HepG2 (cell line): ENCODE results near the gene ZBTB17. TPM values are rescaled to one million over a fixed set of nuclear protein-coding genes. Genes with fewer than 3 reads are reported as not detected.

Experiments
- BRCA1 ChIP-seq: sonication (generic); formaldehyde crosslinking; IDR thresholded peaks from 2 replicates; pipeline ENCODE4 v1.4.0; 2020; ENCODE audit warnings: missing genetic modification reagents
- DNMT3B ChIP-seq: conservative IDR thresholded peaks from 2 replicates; pipeline ENCODE4 v1.6.1; 2016; ENCODE audit warnings: missing biosample characterization, control low read depth
- DPF2 ChIP-seq: sonication (generic); formaldehyde crosslinking; IDR thresholded peaks from 2 replicates; pipeline ENCODE4 v1.4.0; 2020; ENCODE audit warnings: mild to moderate bottlenecking, low read depth, missing genetic modification reagents, borderline replicate concordance
- ELK4 ChIP-seq: sonication (generic); formaldehyde crosslinking; IDR thresholded peaks from 2 replicates; pipeline ENCODE4 v1.9.0; 2021; ENCODE audit warnings: missing genetic modification reagents, borderline replicate concordance
- GABPA ChIP-seq, 2 experiments: IDR thresholded peaks; 2 replicates each; pipeline ENCODE4 v1.6.1; 2011 to 2016; ENCODE audit warnings: low read depth in 2 of 2, low read length in 1 of 2, missing biosample characterization in 1 of 2, missing genetic modification characterization in 1 of 2
- GZF1 ChIP-seq: sonication (generic); formaldehyde crosslinking; IDR thresholded peaks from 2 replicates; pipeline ENCODE4 v1.5.1; 2020; ENCODE audit warnings: mild to moderate bottlenecking, missing genetic modification reagents
- HOXA3 ChIP-seq: sonication (generic); formaldehyde crosslinking; IDR thresholded peaks from 2 replicates; pipeline ENCODE4 v1.5.0; 2020; ENCODE audit warnings: missing genetic modification reagents
- IRF1 ChIP-seq: sonication (generic); formaldehyde crosslinking; IDR thresholded peaks from 2 replicates; pipeline ENCODE4 v1.4.0; 2020; ENCODE audit warnings: low read depth, mild to moderate bottlenecking, missing genetic modification reagents
- KDM3A ChIP-seq: IDR thresholded peaks from 2 replicates; pipeline ENCODE4 v1.6.1; 2018; ENCODE audit warnings: low read depth, missing compliant biosample characterization
- MATR3 ChIP-seq: sonication (generic); formaldehyde crosslinking; IDR thresholded peaks from 2 replicates; pipeline ENCODE4 v1.4.0; 2020; ENCODE audit warnings: missing genetic modification reagents
- MBNL3 ChIP-seq: fragments of 250-450 bp; sonication (Bioruptor Pico); conservative IDR thresholded peaks from 2 replicates; pipeline ENCODE4 v1.8.0; 2022; ENCODE audit warnings: mild to moderate bottlenecking, inconsistent platforms
- MXD4 ChIP-seq: IDR thresholded peaks from 2 replicates; pipeline ENCODE4 v1.6.1; 2016; ENCODE audit warnings: mild to moderate bottlenecking, missing biosample characterization, missing genetic modification reagents
- MYC ChIP-seq: sonication (generic); formaldehyde crosslinking; IDR thresholded peaks from 2 replicates; pipeline ENCODE4 v1.9.0; 2021; ENCODE audit warnings: missing genetic modification reagents, borderline replicate concordance
- NFE2L2 ChIP-seq: fragments of 150-350 bp; IDR thresholded peaks from 2 replicates; pipeline ENCODE4 v1.6.1; 2014; ENCODE audit warnings: low read length
- SMAD9 ChIP-seq: sonication (generic); formaldehyde crosslinking; IDR thresholded peaks from 2 replicates; pipeline ENCODE4 v1.5.1; 2020; ENCODE audit warnings: mild to moderate bottlenecking, missing genetic modification reagents
- TFDP1 ChIP-seq: IDR thresholded peaks from 2 replicates; pipeline ENCODE4 v1.6.1; 2016; ENCODE audit warnings: missing compliant biosample characterization, missing genetic modification reagents, borderline replicate concordance
- ZBTB1 ChIP-seq: sonication (generic); formaldehyde crosslinking; IDR thresholded peaks from 2 replicates; pipeline ENCODE4 v1.4.0; 2020; ENCODE audit warnings: missing genetic modification reagents, borderline replicate concordance
- ZBTB7B ChIP-seq: sonication (generic); formaldehyde crosslinking; IDR thresholded peaks from 2 replicates; pipeline ENCODE4 v1.4.0; 2020; ENCODE audit warnings: missing genetic modification reagents
- ZMYM2 ChIP-seq: sonication (generic); formaldehyde crosslinking; IDR thresholded peaks from 2 replicates; pipeline ENCODE4 v1.8.0; 2022; ENCODE audit warnings: mild to moderate bottlenecking, missing genetic modification reagents
- ZNF160 ChIP-seq: sonication (generic); formaldehyde crosslinking; IDR thresholded peaks from 2 replicates; pipeline ENCODE4 v1.8.0; 2022; ENCODE audit warnings: mild to moderate bottlenecking, inconsistent platforms, missing genetic modification reagents
- ZNF503 ChIP-seq: sonication (generic); formaldehyde crosslinking; IDR thresholded peaks from 2 replicates; pipeline ENCODE4 v1.4.0; 2020; ENCODE audit warnings: missing genetic modification reagents
- ZNF567 ChIP-seq: sonication (generic); formaldehyde crosslinking; IDR thresholded peaks from 2 replicates; pipeline ENCODE4 v1.8.1; 2023; ENCODE audit warnings: mild to moderate bottlenecking, missing genetic modification reagents, borderline replicate concordance
- ZNF619 ChIP-seq: sonication (generic); formaldehyde crosslinking; IDR thresholded peaks from 2 replicates; pipeline ENCODE4 v1.4.0; 2020; ENCODE audit warnings: mild to moderate bottlenecking, missing genetic modification reagents
- ZNF720 ChIP-seq: sonication (generic); formaldehyde crosslinking; IDR thresholded peaks from 2 replicates; pipeline ENCODE4 v1.4.0; 2020; ENCODE audit warnings: missing genetic modification reagents
- polyA plus RNA-seq, 8 experiments: library from polyadenylated mRNA; depleted of rRNA in 3 of 8; stranded (reverse) in 7 of 8; unstranded in 1 of 8; fragments of >200 nt; fragmentation: Illumina TruSeq in 4 of 8; extraction: Trizol in 4 of 8; gene quantifications; 2 replicates each; pipeline versions ENCODE4 v1.2.1 to v1.2.3, GENCODE V29; 2011 to 2016; ENCODE audit warnings: low read depth in 4 of 8, missing spikeins in 1 of 8, mixed read lengths in 1 of 8; ENCODE audit not compliant: insufficient read depth in 1 of 8
- total RNA-seq, 5 experiments: library from RNA; depleted of rRNA; stranded (reverse); fragments of >200 nt; fragmentation: Illumina TruSeq; extraction: Trizol; gene quantifications; 2 replicates each; pipeline ENCODE4 v1.2.3, GENCODE V29; 2016; ENCODE audit warnings: low read depth in 1 of 5
- TF ChIP-seq, protein P1 (sequence below): sonication (generic); formaldehyde crosslinking; IDR thresholded peaks from 2 replicates; pipeline ENCODE4 v1.4.0; 2020; ENCODE audit warnings: missing genetic modification reagents, mild to moderate bottlenecking, borderline replicate concordance

ZBTB17 gene
- total and polyA plus RNA-seq, 2 of the 13 experiments (the other 11 are each of a cell fraction or from before 2014, with no cell fraction given), result 16.7 to 17.0 TPM

DNA sequence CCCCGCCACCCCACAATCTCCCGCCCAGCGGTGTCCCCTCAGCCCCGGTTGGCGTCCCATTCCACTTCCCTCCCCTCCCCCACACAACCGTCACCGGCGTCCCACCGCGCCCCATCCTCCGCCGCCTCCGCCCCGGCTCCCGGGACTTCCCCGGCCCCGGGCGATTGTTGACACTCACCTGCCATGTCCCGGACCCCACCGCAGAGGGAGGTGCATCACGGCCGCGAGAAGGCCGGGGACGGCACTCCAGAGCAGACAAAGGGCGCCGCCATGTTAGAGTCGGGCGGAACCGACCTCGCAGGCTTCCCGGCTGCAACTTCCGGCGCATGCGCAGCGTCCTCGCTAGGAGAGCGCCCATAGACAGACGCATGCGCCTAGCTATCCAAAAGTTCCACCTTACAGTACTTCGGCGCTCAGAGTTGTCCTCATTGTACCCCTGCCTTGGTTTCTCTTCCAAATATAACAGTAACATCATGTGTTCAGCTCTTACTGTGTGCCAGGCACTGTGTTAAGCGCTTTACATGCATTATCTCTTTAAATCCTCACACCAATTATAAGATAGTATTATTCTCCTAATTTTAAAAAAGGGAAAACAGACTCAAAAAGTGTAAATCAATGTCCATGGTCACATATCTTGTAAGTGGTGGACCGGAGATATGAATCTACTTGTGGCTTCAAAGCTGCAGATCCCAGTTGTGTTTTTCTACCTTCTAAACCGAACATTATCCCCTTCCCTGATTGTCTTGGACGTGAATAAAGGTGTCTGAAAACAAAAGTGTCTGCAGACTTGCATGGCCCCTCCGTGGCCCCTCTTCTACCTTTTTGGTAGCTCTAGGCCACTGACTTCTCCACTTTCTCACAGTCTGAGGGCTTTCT lies at the start of gene ZBTB17 (continued):
- TF ChIP-seq DPF2 (CRISPR knock-in tag) (no peak), GZF1 (CRISPR knock-in tag) (no peak), GABPA (IDR thresholded peaks at IDR 0.05; ENCODE audit: low read depth, low read length) (peak; percentile 82), GABPA (CRISPR knock-in tag; IDR thresholded peaks at IDR 0.05; ENCODE audit: low read depth) (peak; percentile 94), TFDP1 (CRISPR knock-in tag) (peak; percentile 35; the same call in 1 of the 2 replicates), HOXA3 (CRISPR knock-in tag) (peak; percentile 97), KDM3A (CRISPR knock-in tag) (no peak), SMAD9 (CRISPR knock-in tag) (no peak), MYC (CRISPR knock-in tag) (0 out of 2 replicates have a peak, but pooled peaks have one; percentile 3), ZBTB7B (CRISPR knock-in tag) (no peak; the same call in 1 of the 2 replicates), MBNL3 (CRISPR knock-in tag) (no peak), MATR3 (CRISPR knock-in tag) (no peak), MXD4 (CRISPR knock-in tag) (no peak), ZNF503 (CRISPR knock-in tag) (no peak), DNMT3B (no peak), ZBTB1 (no peak), ZNF160 (CRISPR knock-in tag) (0 out of 2 replicates have a peak, but pooled peaks have one; percentile 2), ZNF619 (no peak), IRF1 (CRISPR knock-in tag) (no peak), BRCA1 (no peak), ELK4 (CRISPR knock-in tag) (no peak), ZNF720 (no peak), ZNF567 (CRISPR knock-in tag) (no peak), ZMYM2 (CRISPR knock-in tag) (no peak), NFE2L2 (no peak)
- TF ChIP-seq, protein P1, sequence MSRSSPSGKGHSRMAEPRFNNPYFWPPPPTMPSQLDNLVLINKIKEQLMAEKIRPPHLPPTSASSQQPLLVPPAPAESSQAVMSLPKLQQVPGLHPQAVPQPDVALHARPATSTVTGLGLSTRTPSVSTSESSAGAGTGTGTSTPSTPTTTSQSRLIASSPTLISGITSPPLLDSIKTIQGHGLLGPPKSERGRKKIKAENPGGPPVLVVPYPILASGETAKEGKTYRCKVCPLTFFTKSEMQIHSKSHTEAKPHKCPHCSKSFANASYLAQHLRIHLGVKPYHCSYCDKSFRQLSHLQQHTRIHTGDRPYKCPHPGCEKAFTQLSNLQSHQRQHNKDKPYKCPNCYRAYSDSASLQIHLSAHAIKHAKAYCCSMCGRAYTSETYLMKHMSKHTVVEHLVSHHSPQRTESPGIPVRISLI (CRISPR knock-in tag), result no peak
